Upper lobe of left lung (tissue), 4 donors: ENCODE measurements around the gene C3orf18.

Source experiments
- POLR2A ChIP-seq, 4 donors: fragments of 450-650 bp; IDR thresholded peaks; one replicate each; pipeline ENCODE4 v1.5.1; 2016 to 2017; ENCODE audit warnings: antibody characterized with exemption in 4 of 4, mild to moderate bottlenecking in 2 of 4
- TF ChIP-seq, protein P1 (sequence below), 6 experiments: fragments of 450-650 bp in 4 of 6; fragments of 200-600 bp in 2 of 6; sonication (generic) in 2 of 6; IDR thresholded peaks; one replicate each; pipeline ENCODE4 v1.5.1; 2016 to 2019; ENCODE audit warnings: antibody characterized with exemption in 6 of 6

DNA sequence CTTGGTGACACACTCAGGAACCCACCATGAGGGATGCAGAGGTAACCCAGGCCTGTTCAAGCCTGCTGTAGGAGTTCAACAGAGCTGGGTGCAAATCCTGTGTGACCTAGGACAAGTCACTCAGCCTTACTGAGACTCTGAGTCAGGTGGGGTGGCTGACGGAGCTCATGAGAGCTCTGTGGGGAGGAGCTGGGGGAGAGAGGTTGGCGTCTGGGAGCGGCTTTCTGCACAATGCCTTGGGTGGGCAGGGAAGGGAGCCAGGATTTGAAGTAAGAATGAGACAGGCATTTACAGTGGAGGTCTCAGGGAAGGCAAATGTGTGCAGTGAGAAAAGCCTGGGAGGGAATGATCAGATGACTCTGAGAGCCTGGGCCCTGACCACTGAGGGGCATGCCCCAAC lies 18.3 kb downstream of the C3orf18 start:
- TF ChIP-seq, protein P1, sequence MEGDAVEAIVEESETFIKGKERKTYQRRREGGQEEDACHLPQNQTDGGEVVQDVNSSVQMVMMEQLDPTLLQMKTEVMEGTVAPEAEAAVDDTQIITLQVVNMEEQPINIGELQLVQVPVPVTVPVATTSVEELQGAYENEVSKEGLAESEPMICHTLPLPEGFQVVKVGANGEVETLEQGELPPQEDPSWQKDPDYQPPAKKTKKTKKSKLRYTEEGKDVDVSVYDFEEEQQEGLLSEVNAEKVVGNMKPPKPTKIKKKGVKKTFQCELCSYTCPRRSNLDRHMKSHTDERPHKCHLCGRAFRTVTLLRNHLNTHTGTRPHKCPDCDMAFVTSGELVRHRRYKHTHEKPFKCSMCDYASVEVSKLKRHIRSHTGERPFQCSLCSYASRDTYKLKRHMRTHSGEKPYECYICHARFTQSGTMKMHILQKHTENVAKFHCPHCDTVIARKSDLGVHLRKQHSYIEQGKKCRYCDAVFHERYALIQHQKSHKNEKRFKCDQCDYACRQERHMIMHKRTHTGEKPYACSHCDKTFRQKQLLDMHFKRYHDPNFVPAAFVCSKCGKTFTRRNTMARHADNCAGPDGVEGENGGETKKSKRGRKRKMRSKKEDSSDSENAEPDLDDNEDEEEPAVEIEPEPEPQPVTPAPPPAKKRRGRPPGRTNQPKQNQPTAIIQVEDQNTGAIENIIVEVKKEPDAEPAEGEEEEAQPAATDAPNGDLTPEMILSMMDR (IDR thresholded peaks at IDR 0.05) = no peak
- no peak for TF ChIP-seq POLR2A (IDR thresholded peaks at IDR 0.05)
